ENCODE data around the gene GMCL2.
"Not testable (repeated sequence)": the region's sequence is repeated elsewhere in the genome, so short reads cannot be mapped to it uniquely, and the experiment has no call there.

Gene GMCL2

DNA sequence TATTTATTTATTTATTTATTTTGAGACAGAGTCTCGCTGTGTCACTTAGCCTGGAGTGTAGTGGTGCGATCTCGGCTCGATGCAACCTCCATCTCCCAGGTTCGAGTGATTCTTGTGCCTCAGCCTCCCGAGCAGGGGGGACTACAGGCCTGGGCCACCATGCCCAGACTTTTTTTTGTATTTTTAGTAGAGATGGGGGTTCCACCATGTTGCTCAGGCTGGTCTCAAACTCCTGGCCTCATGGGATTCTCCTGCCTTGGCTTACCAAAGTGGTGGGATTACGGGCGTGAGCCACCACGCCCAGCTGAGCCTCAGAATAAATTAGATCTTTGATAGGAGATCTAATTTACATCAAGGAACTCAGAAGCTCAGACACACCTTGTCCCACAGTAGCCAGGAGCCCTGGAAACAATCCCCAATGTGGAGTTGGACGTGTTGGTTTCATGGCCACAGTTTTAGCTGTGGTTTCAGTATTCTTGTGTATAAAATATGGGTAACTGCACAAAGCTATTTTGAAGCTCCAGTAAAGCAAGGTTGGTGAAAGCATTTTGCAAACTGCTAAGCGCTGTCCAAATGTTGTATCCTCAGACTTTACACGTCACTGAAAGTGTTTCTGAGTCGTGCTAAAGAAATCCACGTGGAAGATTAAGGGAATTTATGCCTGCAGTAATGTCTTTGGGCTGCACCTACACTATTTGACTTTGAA is 14.2 kb upstream of the GMCL2 start:
- no peak overlapping the region for H3K4me3 ChIP-seq (ENCODE audit: low read depth, low read length)
- DNase-seq (ENCODE audit: low read depth): peak; percentile 46
- TF ChIP-seq, protein P1, sequence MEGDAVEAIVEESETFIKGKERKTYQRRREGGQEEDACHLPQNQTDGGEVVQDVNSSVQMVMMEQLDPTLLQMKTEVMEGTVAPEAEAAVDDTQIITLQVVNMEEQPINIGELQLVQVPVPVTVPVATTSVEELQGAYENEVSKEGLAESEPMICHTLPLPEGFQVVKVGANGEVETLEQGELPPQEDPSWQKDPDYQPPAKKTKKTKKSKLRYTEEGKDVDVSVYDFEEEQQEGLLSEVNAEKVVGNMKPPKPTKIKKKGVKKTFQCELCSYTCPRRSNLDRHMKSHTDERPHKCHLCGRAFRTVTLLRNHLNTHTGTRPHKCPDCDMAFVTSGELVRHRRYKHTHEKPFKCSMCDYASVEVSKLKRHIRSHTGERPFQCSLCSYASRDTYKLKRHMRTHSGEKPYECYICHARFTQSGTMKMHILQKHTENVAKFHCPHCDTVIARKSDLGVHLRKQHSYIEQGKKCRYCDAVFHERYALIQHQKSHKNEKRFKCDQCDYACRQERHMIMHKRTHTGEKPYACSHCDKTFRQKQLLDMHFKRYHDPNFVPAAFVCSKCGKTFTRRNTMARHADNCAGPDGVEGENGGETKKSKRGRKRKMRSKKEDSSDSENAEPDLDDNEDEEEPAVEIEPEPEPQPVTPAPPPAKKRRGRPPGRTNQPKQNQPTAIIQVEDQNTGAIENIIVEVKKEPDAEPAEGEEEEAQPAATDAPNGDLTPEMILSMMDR (conservative IDR thresholded peaks at IDR 0.05; ENCODE audit: low read depth, low read length): no peak

DNA sequence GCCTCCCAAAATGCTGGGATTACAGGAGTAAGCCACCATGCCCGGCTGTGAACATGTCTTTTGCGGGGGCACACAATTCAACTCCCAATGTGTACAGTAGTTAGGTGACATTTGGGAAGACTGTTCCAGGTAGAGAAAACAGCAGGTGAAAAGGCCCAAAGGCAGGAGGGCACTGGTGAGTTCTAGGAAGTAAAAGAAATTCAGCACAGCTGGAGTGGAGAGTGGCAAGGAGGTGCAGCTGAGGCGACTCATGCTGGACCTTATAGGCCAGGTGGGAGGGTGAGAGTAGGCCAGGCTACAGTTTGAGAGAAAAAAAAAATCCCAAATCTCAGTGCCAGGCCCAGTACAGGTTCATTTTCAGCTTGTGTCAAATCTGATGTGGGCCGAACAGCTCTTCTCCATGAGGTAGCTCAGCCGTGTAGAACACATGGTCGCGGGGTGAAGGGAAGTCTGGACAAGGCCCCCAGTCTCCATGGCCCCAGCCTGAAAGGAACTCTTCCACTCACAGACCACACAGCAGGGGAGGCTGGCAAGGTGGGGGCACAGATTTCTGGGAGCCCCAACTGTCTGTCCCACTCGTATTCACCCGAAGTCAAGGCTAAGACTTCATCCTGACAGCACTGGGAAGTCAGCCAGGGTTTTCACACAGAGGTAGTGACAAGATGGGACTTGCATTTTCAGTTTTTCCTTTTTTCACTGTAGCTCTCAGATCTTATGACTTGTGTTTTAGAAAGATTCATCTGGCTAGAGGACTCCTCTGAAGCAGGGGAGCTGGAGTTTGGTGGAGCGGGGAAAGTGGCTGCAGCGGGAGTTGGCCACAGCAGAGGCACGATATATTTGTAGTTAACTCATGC is 12.6 kb upstream of the GMCL2 start:
- no peak for DNase-seq (ENCODE audit: low read depth)
- H3K4me3 ChIP-seq (ENCODE audit: low read depth, low read length): no peak overlapping the region
- TF ChIP-seq, protein P1 (conservative IDR thresholded peaks at IDR 0.05; ENCODE audit: low read depth, low read length): no peak

DNA sequence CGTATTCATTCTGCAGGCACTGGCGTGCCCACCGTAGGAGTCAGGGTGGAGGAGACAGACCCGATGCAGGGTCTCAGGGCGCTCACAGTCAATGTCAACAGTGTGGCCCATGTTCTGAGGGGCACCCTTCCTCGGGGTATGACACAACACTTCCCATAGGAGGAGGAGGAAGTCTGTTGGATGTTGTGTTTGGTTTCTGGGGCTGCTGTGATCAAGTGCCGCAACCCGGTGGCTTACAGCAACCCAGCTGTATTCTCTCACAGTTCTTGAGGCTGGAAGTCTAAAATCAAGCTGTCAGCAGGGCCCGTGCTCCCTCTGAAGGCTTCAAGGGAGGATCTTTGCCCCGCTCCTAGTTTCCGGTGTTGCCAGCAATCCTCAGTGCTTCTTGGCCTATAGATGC is 11.5 kb upstream of the GMCL2 start:
- DNase-seq (ENCODE audit: low read depth): no peak
- H3K4me3 ChIP-seq (ENCODE audit: low read depth, low read length): no peak overlapping the region
- TF ChIP-seq, protein P1 (conservative IDR thresholded peaks at IDR 0.05; ENCODE audit: low read depth, low read length): no peak

DNA sequence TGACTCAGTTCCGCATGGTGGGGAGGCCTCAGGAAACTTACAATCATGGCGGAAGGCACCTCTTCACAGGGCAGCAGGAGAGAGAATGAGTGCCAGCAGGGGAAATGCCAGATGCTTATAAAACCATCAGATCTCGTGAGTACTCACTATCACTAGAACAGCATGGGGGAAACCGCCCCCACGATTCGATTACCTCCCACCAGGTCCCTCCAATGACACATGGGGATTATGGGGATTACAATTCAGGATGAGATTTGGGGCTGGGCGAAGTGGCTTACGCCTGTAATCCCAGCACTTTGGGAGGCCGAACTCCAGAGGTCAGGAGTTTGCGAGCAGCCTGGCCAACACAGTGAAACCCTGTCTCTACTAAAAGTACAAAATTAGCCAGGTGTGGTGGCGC is 11.0 kb upstream of the GMCL2 start:
- H3K4me3 ChIP-seq (ENCODE audit: low read depth, low read length); DNase-seq (ENCODE audit: low read depth): not testable (repeated sequence)

DNA sequence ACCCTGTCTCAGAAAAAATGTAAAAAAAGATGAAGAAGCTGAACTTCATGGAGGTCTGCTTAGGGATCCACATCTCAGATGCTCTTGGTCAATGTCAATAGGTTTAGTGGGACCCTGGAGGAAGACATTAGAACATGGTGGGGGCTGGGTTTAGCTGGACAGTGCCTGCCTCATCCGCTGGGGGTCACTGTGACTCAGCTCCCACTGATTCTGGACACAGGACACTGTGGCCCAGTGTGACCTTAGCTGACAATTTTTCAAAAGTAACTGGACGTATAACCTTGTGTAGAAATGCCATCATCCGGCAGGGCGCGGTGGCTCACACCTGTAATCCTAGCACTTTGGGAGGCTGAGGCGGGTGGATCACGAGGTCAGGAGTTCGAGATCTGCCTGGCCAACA is 9.8 kb upstream of the GMCL2 start:
- H3K4me3 ChIP-seq (ENCODE audit: low read depth, low read length): no peak overlapping the region
- no peak for DNase-seq (ENCODE audit: low read depth)
- TF ChIP-seq, protein P1 (conservative IDR thresholded peaks at IDR 0.05; ENCODE audit: low read depth, low read length): peak; percentile 51

DNA sequence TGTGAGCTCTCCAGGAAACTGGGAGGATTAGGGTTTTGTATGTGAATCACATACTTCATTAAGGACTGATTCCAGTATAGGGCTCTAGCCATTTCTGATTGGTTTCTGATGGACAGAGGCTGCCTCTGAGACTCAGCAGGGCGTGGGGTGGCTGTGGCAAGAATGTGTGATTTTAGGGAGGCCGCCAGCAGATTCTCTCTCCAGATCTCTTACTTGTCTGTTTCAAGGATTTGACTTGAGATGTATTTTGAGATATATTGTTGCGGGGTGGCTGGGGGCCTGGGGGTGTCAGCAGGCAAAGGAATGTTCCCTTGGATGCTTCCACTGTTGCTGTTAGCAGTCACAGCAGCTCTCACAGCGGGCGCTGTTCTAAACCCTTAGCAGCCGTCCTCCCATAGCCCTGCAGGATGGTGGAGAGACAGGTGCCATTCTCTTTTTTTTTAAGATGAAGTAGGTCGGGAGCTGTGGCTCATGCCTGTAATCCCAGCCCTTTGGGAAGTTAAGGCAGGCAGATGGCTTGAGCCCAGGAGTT is 9.2 kb upstream of the GMCL2 start:
- TF ChIP-seq, protein P1 (conservative IDR thresholded peaks at IDR 0.05; ENCODE audit: low read depth, low read length): no peak
- peak; percentile 58 for DNase-seq (ENCODE audit: low read depth)
- no peak overlapping the region for H3K4me3 ChIP-seq (ENCODE audit: low read depth, low read length)

DNA sequence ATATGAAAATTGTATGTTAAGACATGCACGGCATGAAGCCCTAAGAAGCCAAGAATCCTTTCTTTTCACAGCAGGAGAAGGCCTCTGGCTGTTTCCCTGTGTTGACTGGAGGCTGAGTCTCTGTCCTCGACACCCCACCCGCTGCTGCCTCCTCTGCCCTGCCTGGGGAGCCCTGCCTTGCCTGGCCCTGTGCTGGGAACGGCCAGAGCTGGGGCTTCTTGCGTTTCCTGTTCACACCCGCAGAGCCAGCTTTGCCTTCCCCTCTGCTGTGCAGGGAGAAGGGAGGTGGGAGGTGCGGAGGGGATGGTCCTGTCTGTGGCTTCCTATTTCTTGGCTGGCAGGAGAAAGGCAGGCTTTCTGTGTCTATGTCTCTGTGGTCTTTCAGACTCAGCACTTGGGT is 6.9 kb upstream of the GMCL2 start:
- H3K4me3 ChIP-seq (ENCODE audit: low read depth, low read length): no peak overlapping the region
- TF ChIP-seq, protein P1 (conservative IDR thresholded peaks at IDR 0.05; ENCODE audit: low read depth, low read length): no peak
- no peak for DNase-seq (ENCODE audit: low read depth)
